Hypothalamus (tissue), 51 donors: ENCODE measurements around the gene PDE6B.

Experiments used
- DNase-seq, 51 donors: peaks; one replicate each; lab custom pipeline; 2025; lab: John Stamatoyannopoulos, UW

The PDE6B gene

DNA sequence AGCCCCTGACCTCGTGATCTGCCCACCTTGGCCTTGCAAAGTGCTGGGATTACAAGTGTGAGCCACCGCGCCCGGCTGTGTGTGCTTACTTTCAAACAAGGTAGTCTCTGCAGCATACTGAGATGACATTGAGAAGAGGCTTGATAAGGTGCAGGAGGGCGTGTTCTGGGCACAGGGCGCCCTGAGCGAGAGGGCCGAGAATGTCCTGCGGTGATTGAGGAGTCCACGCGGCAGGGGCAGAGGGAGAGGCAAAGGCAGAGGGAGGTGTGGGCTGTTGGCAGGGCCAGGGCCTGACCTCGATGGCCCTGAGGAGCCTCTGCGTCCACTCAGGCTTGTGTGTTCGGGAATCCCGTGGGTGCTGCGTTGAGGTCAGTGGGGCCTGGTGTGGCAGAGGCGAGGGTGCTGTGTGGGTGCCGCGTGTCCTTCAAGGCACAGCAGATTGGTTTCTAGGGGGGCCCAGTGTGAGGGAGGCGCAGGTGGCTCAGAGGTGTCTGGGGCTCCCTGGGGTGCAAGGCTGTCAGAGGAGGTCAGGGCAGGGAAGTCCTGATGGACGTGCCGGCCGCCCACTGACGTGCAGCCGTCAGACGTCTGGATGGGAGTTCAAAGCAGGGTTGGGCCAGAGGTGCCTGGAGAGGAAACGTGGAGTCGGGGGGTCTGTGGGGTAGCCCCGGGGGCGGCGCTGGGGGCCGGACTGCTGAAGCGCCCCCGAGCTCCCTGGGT is 92.4 kb downstream of the PDE6B start:
- no peak for DNase-seq

DNA sequence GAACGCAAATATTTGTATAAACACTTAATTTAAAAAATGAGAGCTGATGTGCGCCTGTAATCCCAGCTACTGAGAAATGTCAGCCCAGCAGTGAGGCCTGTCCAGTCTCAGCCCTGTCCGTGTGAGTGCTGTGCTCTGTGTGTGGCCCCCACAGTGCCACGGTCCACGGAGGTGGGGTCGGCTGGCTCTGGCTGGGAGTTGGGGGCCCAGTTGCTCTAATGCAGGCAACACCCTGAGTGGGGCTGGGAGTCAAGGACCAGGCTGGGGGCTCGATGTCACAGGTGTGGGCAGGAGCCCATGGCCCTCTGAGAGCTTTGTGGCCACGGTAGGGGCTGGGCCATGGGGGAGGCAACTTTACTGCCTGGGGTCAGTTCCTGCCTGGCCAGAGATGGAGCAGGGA is 93.1 kb downstream of the PDE6B start:
- DNase-seq = no peak
